ENCODE measurements around the gene AFF1. TPM values are rescaled to one million over a fixed set of nuclear protein-coding genes. Genes with fewer than 3 reads are reported as not detected.

Gene AFF1
- total RNA-seq, 1 experiment from 2014 or later, result 93.4 TPM

DNA sequence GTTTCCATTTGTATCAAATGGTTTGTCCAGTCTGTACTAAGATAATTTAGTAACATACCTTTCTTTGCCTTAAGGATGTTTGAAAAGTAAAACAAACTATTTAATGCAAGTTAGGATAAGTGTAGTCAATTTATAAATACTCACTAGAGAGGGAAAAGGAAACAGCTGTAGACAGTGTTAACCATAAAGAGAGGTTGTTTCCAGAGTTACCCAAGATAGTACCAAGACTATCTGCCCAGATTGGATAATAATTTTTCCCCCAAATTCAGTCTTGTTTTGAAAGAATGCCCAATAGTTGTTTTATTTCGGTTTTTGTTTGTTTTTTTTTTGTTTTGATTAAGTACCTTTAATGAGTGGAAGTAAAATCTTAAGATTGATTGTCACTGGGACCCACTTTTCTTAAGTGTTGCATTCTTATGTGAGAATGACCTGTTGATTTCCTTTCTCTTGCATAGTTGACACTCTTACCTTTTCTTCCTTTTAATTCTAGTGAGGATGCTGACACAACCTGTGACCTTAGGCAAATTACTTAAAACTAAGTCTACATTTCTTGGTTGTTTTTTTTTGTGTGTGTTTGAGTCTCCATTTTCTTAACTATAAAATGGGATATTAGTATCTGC, 12.8 kb downstream of the AFF1 start:
- peaks cover 91% of the 10 kb centered on the region for H3K4me1 Mint-ChIP-seq
- ChIA-PET POLR2A (interaction anchor here (0.5 to 4.0 kb wide), 2 partner anchors 12 to 460 kb away, joined by 3 to 16 read pairs; partner anchors contain the start of gene AFF1), CTCF (interaction anchor here (1.0 to 1.3 kb wide), 3 partner anchors 11 to 25 kb away, joined by 3 to 6 read pairs (median 3); partner anchors contain the start of gene AFF1)

GRCh38 chr4:86948276-86948675, 13.5 kb downstream of the AFF1 start:
- no peaks in the 10 kb centered on the region for H3K27me3 Mint-ChIP-seq (ENCODE audit: low read depth)
- no peak for DNase-seq (ENCODE audit: low spot score)
- ChIA-PET POLR2A (interaction anchor here (4.0 kb wide), 1 partner anchor 13 kb away, joined by 16 read pairs; the partner anchor contains the start of gene AFF1), CTCF (interaction anchor here (1.3 kb wide), 1 partner anchor 26 kb away, joined by 3 read pairs; no protein-coding TSS in a partner anchor)
- H3K9me3 Mint-ChIP-seq, result no peaks in the 10 kb centered on the region
- peak; percentile 30 for ATAC-seq
- peak overlapping the region; percentile 97 for H3K27ac Mint-ChIP-seq
- H3K36me3 Mint-ChIP-seq, result peaks cover 11% of the 10 kb centered on the region
- H3K4me3 Mint-ChIP-seq, result peak overlapping the region; percentile 38
- peaks cover 89% of the 10 kb centered on the region for H3K4me1 Mint-ChIP-seq
- no peak for TF ChIP-seq ZBTB21 (CRISPR knock-in tag; IDR thresholded peaks at IDR 0.05; ENCODE audit: borderline replicate concordance)
- no peak for TF ChIP-seq AR (CRISPR knock-in tag; IDR thresholded peaks at IDR 0.05)
- TF ChIP-seq, protein P1, sequence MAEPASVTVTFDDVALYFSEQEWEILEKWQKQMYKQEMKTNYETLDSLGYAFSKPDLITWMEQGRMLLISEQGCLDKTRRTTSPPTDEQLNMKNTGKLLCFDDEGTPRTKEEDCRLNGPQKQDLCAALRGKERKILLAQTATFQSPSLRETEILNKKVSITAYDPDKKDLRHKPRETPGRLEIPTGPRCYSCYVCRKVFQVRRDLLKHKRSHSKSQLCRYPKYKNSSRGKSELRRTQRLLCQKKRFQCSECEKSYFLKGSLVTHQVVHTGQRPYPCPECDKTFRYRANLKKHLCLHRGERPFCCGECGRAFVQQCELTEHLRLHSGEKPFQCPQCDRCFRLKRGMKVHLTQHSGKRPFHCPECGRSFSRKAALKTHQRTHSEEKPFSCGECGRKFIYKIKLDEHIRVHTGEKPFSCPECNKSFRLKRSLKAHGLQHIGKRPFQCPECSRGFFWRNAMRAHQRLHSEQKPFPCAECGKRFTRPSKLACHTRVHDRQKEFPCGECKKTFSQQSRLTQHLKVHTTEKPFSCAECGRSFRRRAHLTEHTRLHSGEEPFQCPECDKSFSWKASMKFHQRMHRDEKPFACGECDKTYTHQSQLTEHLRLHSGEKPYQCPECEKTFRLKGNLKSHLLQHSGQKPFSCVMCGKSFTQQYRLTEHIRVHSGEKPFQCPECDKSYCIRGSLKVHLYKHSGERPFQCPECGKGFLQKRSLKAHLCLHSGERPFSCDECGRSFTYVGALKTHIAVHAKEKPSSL (CRISPR knock-in tag; conservative IDR thresholded peaks at IDR 0.05), result no peak
- no peak for TF ChIP-seq MXD4 (CRISPR knock-in tag; IDR thresholded peaks at IDR 0.05; ENCODE audit: borderline replicate concordance)
- no peak for TF ChIP-seq RELA (CRISPR knock-in tag; IDR thresholded peaks at IDR 0.05; ENCODE audit: borderline replicate concordance)
- TF ChIP-seq, protein P2, sequence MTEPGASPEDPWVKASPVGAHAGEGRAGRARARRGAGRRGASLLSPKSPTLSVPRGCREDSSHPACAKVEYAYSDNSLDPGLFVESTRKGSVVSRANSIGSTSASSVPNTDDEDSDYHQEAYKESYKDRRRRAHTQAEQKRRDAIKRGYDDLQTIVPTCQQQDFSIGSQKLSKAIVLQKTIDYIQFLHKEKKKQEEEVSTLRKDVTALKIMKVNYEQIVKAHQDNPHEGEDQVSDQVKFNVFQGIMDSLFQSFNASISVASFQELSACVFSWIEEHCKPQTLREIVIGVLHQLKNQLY (CRISPR knock-in tag; IDR thresholded peaks at IDR 0.05), result no peak
- TF ChIP-seq NFYB (CRISPR knock-in tag; conservative IDR thresholded peaks at IDR 0.05; ENCODE audit: low read depth), result no peak
- no peak for TF ChIP-seq NFE2L1 (CRISPR knock-in tag; IDR thresholded peaks at IDR 0.05)
- TF ChIP-seq, protein P3, sequence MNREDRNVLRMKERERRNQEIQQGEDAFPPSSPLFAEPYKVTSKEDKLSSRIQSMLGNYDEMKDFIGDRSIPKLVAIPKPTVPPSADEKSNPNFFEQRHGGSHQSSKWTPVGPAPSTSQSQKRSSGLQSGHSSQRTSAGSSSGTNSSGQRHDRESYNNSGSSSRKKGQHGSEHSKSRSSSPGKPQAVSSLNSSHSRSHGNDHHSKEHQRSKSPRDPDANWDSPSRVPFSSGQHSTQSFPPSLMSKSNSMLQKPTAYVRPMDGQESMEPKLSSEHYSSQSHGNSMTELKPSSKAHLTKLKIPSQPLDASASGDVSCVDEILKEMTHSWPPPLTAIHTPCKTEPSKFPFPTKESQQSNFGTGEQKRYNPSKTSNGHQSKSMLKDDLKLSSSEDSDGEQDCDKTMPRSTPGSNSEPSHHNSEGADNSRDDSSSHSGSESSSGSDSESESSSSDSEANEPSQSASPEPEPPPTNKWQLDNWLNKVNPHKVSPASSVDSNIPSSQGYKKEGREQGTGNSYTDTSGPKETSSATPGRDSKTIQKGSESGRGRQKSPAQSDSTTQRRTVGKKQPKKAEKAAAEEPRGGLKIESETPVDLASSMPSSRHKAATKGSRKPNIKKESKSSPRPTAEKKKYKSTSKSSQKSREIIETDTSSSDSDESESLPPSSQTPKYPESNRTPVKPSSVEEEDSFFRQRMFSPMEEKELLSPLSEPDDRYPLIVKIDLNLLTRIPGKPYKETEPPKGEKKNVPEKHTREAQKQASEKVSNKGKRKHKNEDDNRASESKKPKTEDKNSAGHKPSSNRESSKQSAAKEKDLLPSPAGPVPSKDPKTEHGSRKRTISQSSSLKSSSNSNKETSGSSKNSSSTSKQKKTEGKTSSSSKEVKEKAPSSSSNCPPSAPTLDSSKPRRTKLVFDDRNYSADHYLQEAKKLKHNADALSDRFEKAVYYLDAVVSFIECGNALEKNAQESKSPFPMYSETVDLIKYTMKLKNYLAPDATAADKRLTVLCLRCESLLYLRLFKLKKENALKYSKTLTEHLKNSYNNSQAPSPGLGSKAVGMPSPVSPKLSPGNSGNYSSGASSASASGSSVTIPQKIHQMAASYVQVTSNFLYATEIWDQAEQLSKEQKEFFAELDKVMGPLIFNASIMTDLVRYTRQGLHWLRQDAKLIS (CRISPR knock-in tag; IDR thresholded peaks at IDR 0.05; ENCODE audit: borderline replicate concordance), result no peak
- TF ChIP-seq FOXJ3 (CRISPR knock-in tag; IDR thresholded peaks at IDR 0.05; ENCODE audit: borderline replicate concordance), result no peak

More for the DNA sequence above, 12.8 kb downstream of the AFF1 start:
- peaks cover 7% of the 10 kb centered on the region; the same call in 1 of the 2 replicates for H3K36me3 Mint-ChIP-seq
- H3K27me3 Mint-ChIP-seq (ENCODE audit: low read depth), result no peaks in the 10 kb centered on the region
- ATAC-seq (peak; percentile 38), DNase-seq (ENCODE audit: low spot score) (no peak)
- TF ChIP-seq FOXP4 (CRISPR knock-in tag; IDR thresholded peaks at IDR 0.05) (no peak), CREB1 (CRISPR knock-in tag; IDR thresholded peaks at IDR 0.05) (no peak), ZBTB21 (CRISPR knock-in tag; IDR thresholded peaks at IDR 0.05; ENCODE audit: borderline replicate concordance) (no peak), TP53 (CRISPR knock-in tag; IDR thresholded peaks at IDR 0.05) (no peak), TEAD4 (CRISPR knock-in tag; IDR thresholded peaks at IDR 0.05) (no peak), KAT7 (CRISPR knock-in tag; IDR thresholded peaks at IDR 0.05; ENCODE audit: borderline replicate concordance) (no peak), ZNF219 (CRISPR knock-in tag; IDR thresholded peaks at IDR 0.05; ENCODE audit: borderline replicate concordance) (no peak)
- TF ChIP-seq, protein P4, sequence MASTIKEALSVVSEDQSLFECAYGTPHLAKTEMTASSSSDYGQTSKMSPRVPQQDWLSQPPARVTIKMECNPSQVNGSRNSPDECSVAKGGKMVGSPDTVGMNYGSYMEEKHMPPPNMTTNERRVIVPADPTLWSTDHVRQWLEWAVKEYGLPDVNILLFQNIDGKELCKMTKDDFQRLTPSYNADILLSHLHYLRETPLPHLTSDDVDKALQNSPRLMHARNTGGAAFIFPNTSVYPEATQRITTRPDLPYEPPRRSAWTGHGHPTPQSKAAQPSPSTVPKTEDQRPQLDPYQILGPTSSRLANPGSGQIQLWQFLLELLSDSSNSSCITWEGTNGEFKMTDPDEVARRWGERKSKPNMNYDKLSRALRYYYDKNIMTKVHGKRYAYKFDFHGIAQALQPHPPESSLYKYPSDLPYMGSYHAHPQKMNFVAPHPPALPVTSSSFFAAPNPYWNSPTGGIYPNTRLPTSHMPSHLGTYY (CRISPR knock-in tag; IDR thresholded peaks at IDR 0.05), result no peak
- TF ChIP-seq, protein P5, sequence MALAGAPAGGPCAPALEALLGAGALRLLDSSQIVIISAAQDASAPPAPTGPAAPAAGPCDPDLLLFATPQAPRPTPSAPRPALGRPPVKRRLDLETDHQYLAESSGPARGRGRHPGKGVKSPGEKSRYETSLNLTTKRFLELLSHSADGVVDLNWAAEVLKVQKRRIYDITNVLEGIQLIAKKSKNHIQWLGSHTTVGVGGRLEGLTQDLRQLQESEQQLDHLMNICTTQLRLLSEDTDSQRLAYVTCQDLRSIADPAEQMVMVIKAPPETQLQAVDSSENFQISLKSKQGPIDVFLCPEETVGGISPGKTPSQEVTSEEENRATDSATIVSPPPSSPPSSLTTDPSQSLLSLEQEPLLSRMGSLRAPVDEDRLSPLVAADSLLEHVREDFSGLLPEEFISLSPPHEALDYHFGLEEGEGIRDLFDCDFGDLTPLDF (CRISPR knock-in tag; IDR thresholded peaks at IDR 0.05), result no peak
- H3K4me3 Mint-ChIP-seq, result peak overlapping the region; percentile 38
- H3K27ac Mint-ChIP-seq, result peak overlapping the region; percentile 97
- no peaks in the 10 kb centered on the region for H3K9me3 Mint-ChIP-seq

All from WTC11 (cell line).